Measurements from ENCODE around the gene SARS1.

DNA sequence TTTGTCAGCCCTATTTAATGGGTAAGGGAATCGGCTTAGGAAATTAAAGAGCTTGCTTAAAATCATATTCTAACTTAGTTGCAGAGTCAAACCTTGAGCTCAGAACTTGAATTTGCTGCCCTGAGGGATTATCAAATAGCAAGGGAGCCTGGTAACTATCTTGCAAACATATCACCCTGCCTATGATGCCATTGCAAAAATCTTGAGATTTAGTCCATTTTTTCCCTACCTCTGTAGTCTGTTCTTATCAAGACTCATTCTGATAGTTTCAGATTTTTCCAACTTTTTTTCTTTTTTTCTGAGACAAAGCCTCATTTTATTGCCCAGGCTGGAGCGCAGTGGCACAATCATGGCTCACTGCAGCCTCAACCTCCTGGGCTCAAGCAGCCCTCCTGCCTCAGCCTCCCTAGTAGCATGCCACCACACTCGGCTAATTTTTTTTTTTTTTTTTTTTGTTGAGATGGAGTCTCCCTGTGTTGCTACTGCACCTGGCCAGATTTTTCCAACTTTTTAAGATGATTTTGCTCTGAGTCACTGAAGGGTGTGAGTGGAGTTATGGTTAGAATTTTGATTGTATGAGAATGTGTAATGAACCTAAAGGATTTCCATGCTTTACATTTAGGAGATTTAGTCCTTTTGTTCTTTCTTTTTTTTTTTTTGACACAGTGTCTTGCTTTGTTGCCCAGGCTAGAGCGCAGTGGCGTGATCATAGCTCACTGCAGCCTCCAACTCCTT, 12.2 kb downstream of the SARS1 start:
- TF ChIP-seq POLR2A (IDR thresholded peaks at IDR 0.05): no peak
- TF ChIP-seq, protein P1, sequence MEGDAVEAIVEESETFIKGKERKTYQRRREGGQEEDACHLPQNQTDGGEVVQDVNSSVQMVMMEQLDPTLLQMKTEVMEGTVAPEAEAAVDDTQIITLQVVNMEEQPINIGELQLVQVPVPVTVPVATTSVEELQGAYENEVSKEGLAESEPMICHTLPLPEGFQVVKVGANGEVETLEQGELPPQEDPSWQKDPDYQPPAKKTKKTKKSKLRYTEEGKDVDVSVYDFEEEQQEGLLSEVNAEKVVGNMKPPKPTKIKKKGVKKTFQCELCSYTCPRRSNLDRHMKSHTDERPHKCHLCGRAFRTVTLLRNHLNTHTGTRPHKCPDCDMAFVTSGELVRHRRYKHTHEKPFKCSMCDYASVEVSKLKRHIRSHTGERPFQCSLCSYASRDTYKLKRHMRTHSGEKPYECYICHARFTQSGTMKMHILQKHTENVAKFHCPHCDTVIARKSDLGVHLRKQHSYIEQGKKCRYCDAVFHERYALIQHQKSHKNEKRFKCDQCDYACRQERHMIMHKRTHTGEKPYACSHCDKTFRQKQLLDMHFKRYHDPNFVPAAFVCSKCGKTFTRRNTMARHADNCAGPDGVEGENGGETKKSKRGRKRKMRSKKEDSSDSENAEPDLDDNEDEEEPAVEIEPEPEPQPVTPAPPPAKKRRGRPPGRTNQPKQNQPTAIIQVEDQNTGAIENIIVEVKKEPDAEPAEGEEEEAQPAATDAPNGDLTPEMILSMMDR (IDR thresholded peaks at IDR 0.05): no peak

Data from lower leg skin (tissue), 3 donors.